ENCODE measurements around the gene SNX25.

DNA sequence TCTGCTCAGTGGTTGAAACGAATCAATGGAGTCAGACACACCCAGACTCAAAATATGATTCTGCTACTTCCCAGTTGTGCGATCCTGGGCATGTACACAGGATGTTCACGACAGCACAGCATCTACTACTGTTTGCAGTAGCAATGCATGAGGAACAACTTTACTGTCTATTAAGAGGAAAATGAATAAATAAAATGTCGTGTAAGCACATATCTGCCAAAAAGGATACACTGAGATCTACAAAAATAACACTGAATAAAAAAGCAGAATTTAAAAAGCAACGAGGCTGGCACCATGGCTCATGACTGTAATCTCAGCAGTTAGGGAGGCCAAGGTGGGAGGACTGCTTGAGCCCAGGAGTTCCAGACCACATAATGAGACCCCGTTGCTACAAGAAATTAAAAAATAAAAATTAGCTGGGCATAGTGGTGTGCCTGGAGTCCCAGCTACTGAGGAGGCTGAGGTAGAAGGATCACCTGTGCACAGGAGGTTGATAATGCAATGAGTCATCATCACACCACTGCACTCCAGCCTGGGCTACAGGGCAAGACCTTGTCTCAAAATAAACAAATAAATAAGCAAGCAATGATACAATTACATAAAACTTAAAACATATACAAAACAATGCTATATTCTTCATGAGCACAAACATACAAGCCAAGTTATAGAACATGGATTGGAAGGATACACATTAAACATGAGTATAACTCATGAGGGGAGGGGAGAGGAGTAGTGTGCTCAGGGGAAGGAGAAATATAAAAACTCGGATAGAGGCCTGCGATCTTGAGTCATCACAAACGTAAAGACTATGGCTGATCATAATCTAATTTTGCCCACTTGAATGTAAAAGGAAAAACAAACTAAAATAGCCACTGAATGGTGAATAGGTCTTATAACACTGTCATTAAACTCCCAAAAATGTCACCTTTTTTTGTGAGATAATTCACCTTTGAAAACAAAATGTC, 14.2 kb upstream of the SNX25 start:
- TF ChIP-seq, protein P1, sequence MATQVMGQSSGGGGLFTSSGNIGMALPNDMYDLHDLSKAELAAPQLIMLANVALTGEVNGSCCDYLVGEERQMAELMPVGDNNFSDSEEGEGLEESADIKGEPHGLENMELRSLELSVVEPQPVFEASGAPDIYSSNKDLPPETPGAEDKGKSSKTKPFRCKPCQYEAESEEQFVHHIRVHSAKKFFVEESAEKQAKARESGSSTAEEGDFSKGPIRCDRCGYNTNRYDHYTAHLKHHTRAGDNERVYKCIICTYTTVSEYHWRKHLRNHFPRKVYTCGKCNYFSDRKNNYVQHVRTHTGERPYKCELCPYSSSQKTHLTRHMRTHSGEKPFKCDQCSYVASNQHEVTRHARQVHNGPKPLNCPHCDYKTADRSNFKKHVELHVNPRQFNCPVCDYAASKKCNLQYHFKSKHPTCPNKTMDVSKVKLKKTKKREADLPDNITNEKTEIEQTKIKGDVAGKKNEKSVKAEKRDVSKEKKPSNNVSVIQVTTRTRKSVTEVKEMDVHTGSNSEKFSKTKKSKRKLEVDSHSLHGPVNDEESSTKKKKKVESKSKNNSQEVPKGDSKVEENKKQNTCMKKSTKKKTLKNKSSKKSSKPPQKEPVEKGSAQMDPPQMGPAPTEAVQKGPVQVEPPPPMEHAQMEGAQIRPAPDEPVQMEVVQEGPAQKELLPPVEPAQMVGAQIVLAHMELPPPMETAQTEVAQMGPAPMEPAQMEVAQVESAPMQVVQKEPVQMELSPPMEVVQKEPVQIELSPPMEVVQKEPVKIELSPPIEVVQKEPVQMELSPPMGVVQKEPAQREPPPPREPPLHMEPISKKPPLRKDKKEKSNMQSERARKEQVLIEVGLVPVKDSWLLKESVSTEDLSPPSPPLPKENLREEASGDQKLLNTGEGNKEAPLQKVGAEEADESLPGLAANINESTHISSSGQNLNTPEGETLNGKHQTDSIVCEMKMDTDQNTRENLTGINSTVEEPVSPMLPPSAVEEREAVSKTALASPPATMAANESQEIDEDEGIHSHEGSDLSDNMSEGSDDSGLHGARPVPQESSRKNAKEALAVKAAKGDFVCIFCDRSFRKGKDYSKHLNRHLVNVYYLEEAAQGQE (IDR thresholded peaks at IDR 0.05; ENCODE audit: insufficient read depth in 1 of 2, low read depth in 2 of 2, low read length in 2 of 2): no peak
- TF ChIP-seq SIN3A (IDR thresholded peaks at IDR 0.05; ENCODE audit: borderline replicate concordance, insufficient read depth, low read length) (no peak), TAF1 (IDR thresholded peaks at IDR 0.05; ENCODE audit: borderline replicate concordance, insufficient read depth, low read length) (no peak), POLR2AphosphoS5 (IDR thresholded peaks at IDR 0.05; ENCODE audit: low read depth, low read length) (no peak)
